GM23248 (cell line): ENCODE results near the gene TRPC4AP. TPM values are rescaled to one million over a fixed set of nuclear protein-coding genes. Genes with fewer than 3 reads are reported as not detected.

ENCODE experiments used
- DNase-seq: peaks from one replicate; pipeline ENCODE4 v3.0.0-alpha.2; 2015
- H2AFZ ChIP-seq: fragments of 200-600 bp; sonication (generic); 2 replicates; pipeline ENCODE4 v1.6.1; 2016; ENCODE audit warnings: antibody characterized with exemption
- H3F3A ChIP-seq: fragments of 200-600 bp; sonication (generic); 2 replicates; pipeline ENCODE4 v1.6.1; 2016; ENCODE audit warnings: mild to moderate bottlenecking, antibody characterized with exemption, mixed run types; ENCODE audit not compliant: insufficient read depth
- H3K27ac ChIP-seq: fragments of 200-600 bp; sonication (generic); 2 replicates; pipeline ENCODE4 v1.5.1; 2016; ENCODE audit warnings: mild to moderate bottlenecking
- H3K27me3 ChIP-seq: fragments of 200-600 bp; sonication (generic); replicated peaks from 2 replicates; pipeline ENCODE4 v1.6.1; 2016; ENCODE audit warnings: mild to moderate bottlenecking; ENCODE audit not compliant: insufficient read depth
- H3K36me3 ChIP-seq: fragments of 200-600 bp; sonication (generic); 2 replicates; pipeline ENCODE4 v1.6.1; 2016; ENCODE audit warnings: low read depth, mild to moderate bottlenecking
- H3K4me1 ChIP-seq: fragments of 200-600 bp; sonication (generic); 2 replicates; pipeline ENCODE4 v1.6.1; 2016; ENCODE audit warnings: mild to moderate bottlenecking; ENCODE audit not compliant: insufficient read depth
- H3K4me2 ChIP-seq: fragments of 200-600 bp; sonication (generic); one replicate; pipeline ENCODE4 v1.6.1; 2016; ENCODE audit warnings: mild to moderate bottlenecking; ENCODE audit not compliant: unreplicated experiment
- H3K4me3 ChIP-seq: fragments of 200-600 bp; sonication (generic); 2 replicates; pipeline ENCODE4 v1.5.1; 2016; ENCODE audit warnings: mild to moderate bottlenecking
- H3K79me2 ChIP-seq: fragments of 200-600 bp; sonication (generic); 2 replicates; pipeline ENCODE4 v1.6.1; 2016; ENCODE audit warnings: mild to moderate bottlenecking; ENCODE audit not compliant: insufficient read depth
- H3K9ac ChIP-seq: fragments of 200-600 bp; sonication (generic); 2 replicates; pipeline ENCODE4 v1.6.1; 2016; ENCODE audit warnings: mild to moderate bottlenecking
- H3K9me2 ChIP-seq: fragments of 200-600 bp; sonication (generic); 2 replicates; pipeline ENCODE4 v1.6.1; 2016; ENCODE audit warnings: mixed run types, mild to moderate bottlenecking, moderate library complexity; ENCODE audit not compliant: insufficient read depth
- H3K9me3 ChIP-seq: fragments of 200-600 bp; sonication (generic); one replicate; pipeline ENCODE4 v1.6.1; 2017; ENCODE audit warnings: low read depth
- H4K20me1 ChIP-seq: fragments of 200-600 bp; sonication (generic); 2 replicates; pipeline ENCODE4 v1.6.0; 2016; ENCODE audit not compliant: insufficient read depth
- EZH2 ChIP-seq: fragments of 200-600 bp; sonication (generic); IDR thresholded peaks from 2 replicates; pipeline ENCODE4 v1.6.1; 2018; ENCODE audit warnings: antibody characterized with exemption, mild to moderate bottlenecking; ENCODE audit not compliant: insufficient read depth, poor library complexity, severe bottlenecking
- EZH2phosphoT487 ChIP-seq: fragments of 200-600 bp; sonication (generic); IDR thresholded peaks from 2 replicates; pipeline ENCODE4 v1.6.1; 2018; ENCODE audit warnings: antibody characterized with exemption, moderate library complexity, mild to moderate bottlenecking, low read depth; ENCODE audit not compliant: insufficient read depth
- WGBS, 2 experiments: methylation state at CpG; one replicate each; pipeline ENCODE4 v1.1.6; 2015 to 2017; ENCODE audit warnings: low lambda C conversion rate in 2 of 2, low coverage in 1 of 2; ENCODE audit errors: missing lambda C conversion rate in 2 of 2; 5-methylcytosine and 5-hydroxymethylcytosine counted together
- in situ Hi-C: fragments of 300-500 bp; cut with MboI; formaldehyde crosslinking; loops from 2 replicates; pipeline ENCODE4 v1.15.0; 2020
- polyA plus RNA-seq: library from polyadenylated mRNA; unstranded; fragments of >200 nt; fragmentation: Nextera tagmentation; extraction: Ambion mirVana; gene quantifications from 2 replicates; pipeline ENCODE4 v1.2.1, GENCODE V29; 2016
- total RNA-seq: library from RNA; depleted of rRNA; stranded (reverse); fragments of >200 nt; shearing (Covaris generic); gene quantifications from 2 replicates; pipeline ENCODE4 v1.2.3, GENCODE V29; 2014

Gene TRPC4AP
- total and polyA plus RNA-seq, 2 experiments from 2014 or later = 63.4 to 92.7 TPM

- DNase-seq = no peak
- no peaks in the 10 kb centered on the region for H3K79me2 ChIP-seq
- no peaks in the 10 kb centered on the region for H4K20me1 ChIP-seq
- peaks cover 9% of the 10 kb centered on the region; the same call in 1 of the 2 replicates for H3K27me3 ChIP-seq
- H3K4me3 ChIP-seq = no peak overlapping the region
- no peak overlapping the region for H3K9ac ChIP-seq
- in situ Hi-C loops = no loop called here
- no peaks in the 10 kb centered on the region for H3K9me2 ChIP-seq
- H3K4me2 ChIP-seq = no peak overlapping the region
- H3K36me3 ChIP-seq = no peaks in the 10 kb centered on the region
- H3K9me3 ChIP-seq = no peaks in the 10 kb centered on the region
- no peaks in the 10 kb centered on the region for H3K4me1 ChIP-seq
- H2AFZ ChIP-seq = no peak overlapping the region
- WGBS, 2 experiments = 21 to 31% methylated on average over 3 to 5 of the region's 5 CpGs
- H3K27ac ChIP-seq = no peak overlapping the region
- TF ChIP-seq EZH2 = no peak
- H3F3A ChIP-seq = no peaks in the 10 kb centered on the region
Measured at GRCh38 chr20:34983089-34983820, 109.4 kb downstream of the TRPC4AP start.

- H3K36me3 ChIP-seq = no peaks in the 10 kb centered on the region
- 84 to 85% methylated on average over 16 to 21 of the region's 21 CpGs for WGBS, 2 experiments
- H4K20me1 ChIP-seq = no peaks in the 10 kb centered on the region
- in situ Hi-C loops = no loop called here
- no peak overlapping the region for H3K27ac ChIP-seq
- H3K27me3 ChIP-seq = peaks cover 9% of the 10 kb centered on the region; the same call in 1 of the 2 replicates
- no peaks in the 10 kb centered on the region for H3K79me2 ChIP-seq
- no peaks in the 10 kb centered on the region for H3K4me1 ChIP-seq
- no peak for DNase-seq
- no peaks in the 10 kb centered on the region for H3K9me2 ChIP-seq
- H3K4me3 ChIP-seq = no peak overlapping the region
- TF ChIP-seq EZH2phosphoT487 (no peak), EZH2 (no peak)
- no peaks in the 10 kb centered on the region for H3F3A ChIP-seq
- H3K9ac ChIP-seq = no peak overlapping the region
- no peak overlapping the region for H2AFZ ChIP-seq
- H3K4me2 ChIP-seq = no peak overlapping the region
- no peaks in the 10 kb centered on the region for H3K9me3 ChIP-seq
Measured at GRCh38 chr20:34982270-34983088, 110.1 kb downstream of the TRPC4AP start.

GRCh38 chr20:34980543-34981233 is 111.9 kb downstream of the TRPC4AP start:
- H3K27ac ChIP-seq = no peak overlapping the region
- H3K36me3 ChIP-seq = no peaks in the 10 kb centered on the region
- no peak overlapping the region for H3K9ac ChIP-seq
- H3K4me1 ChIP-seq = no peaks in the 10 kb centered on the region
- no peaks in the 10 kb centered on the region for H3K9me3 ChIP-seq
- peaks cover 9% of the 10 kb centered on the region; the same call in 1 of the 2 replicates for H3K27me3 ChIP-seq
- no peak overlapping the region for H3K4me3 ChIP-seq
- no peak overlapping the region for H2AFZ ChIP-seq
- no peaks in the 10 kb centered on the region for H3K9me2 ChIP-seq
- H3K79me2 ChIP-seq = no peaks in the 10 kb centered on the region
- no peaks in the 10 kb centered on the region for H4K20me1 ChIP-seq
- WGBS, 2 experiments = 82 to 86% methylated on average over 22 of the region's 22 CpGs
- in situ Hi-C loops = no loop called here
- no peaks in the 10 kb centered on the region for H3F3A ChIP-seq
- no peak for TF ChIP-seq EZH2phosphoT487
- TF ChIP-seq EZH2 = no peak
- no peak for DNase-seq
- no peak overlapping the region for H3K4me2 ChIP-seq

- DNase-seq = no peak
- Histone ChIP-seq H3K27me3 (peaks cover 9% of the 10 kb centered on the region; the same call in 1 of the 2 replicates), H2AFZ (no peak overlapping the region), H4K20me1 (no peaks in the 10 kb centered on the region), H3K36me3 (no peaks in the 10 kb centered on the region), H3K9me3 (no peaks in the 10 kb centered on the region), H3K27ac (no peak overlapping the region), H3K79me2 (no peaks in the 10 kb centered on the region), H3K9me2 (no peaks in the 10 kb centered on the region), H3K9ac (no peak overlapping the region), H3F3A (no peaks in the 10 kb centered on the region), H3K4me2 (no peak overlapping the region), H3K4me3 (no peak overlapping the region), H3K4me1 (no peaks in the 10 kb centered on the region)
- in situ Hi-C loops = no loop called here
- 67 to 76% methylated on average over 24 to 42 of the region's 42 CpGs for WGBS, 2 experiments
- TF ChIP-seq EZH2phosphoT487 (no peak), EZH2 (no peak)
Measured at GRCh38 chr20:34979366-34980153, 113.0 kb downstream of the TRPC4AP start.
